H1 (cell line): ENCODE results near the gene FKBP5. TPM values are rescaled to one million over a fixed set of nuclear protein-coding genes. Genes with fewer than 3 reads are reported as not detected.

Experiments used
- CTCF ChIA-PET: fragments of 300-600 bp; sonication (Branson Sonifier 250); formaldehyde crosslinking; loops from one replicate; lab custom pipeline; 2021; ENCODE audit not compliant: partially characterized antibody; lab: Charles Lee
- POLR2A ChIA-PET: fragments of 300-600 bp; sonication (Branson Sonifier 250); formaldehyde crosslinking; loops from one replicate; lab custom pipeline; 2021; ENCODE audit warnings: inconsistent platforms; ENCODE audit not compliant: partially characterized antibody; lab: Charles Lee
- DNase-seq, 2 experiments: peaks; one replicate each; pipeline versions ENCODE4 v3.0.0 to v3.0.0-alpha.2; 2010 to 2022; ENCODE audit warnings: low spot score in 2 of 2, low read depth in 1 of 2, mixed read lengths in 1 of 2
- FAIRE-seq: peaks from 2 replicates; lab custom pipeline; 2011; peaks lifted over from hg19 to GRCh38; lab: Jason Lieb, UNC
- H2AFZ ChIP-seq: 2 replicates; pipeline ENCODE4 v1.8.1; 2012; ENCODE audit warnings: low read length, inconsistent platforms
- H2AK5ac ChIP-seq: 2 replicates; pipeline ENCODE4 v1.6.1; 2013; ENCODE audit warnings: low read depth, low read length
- H2BK120ac ChIP-seq: replicated peaks from 2 replicates; pipeline ENCODE3; 2013; ENCODE audit warnings: low read depth, low read length, inconsistent platforms
- H2BK12ac ChIP-seq: 2 replicates; pipeline ENCODE4 v1.6.1; 2013; ENCODE audit warnings: low read depth, low read length
- H2BK15ac ChIP-seq: 2 replicates; pipeline ENCODE4 v1.6.1; 2013; ENCODE audit warnings: low read length
- H2BK20ac ChIP-seq: 2 replicates; pipeline ENCODE4 v1.6.1; 2013; ENCODE audit warnings: low read length
- H2BK5ac ChIP-seq: 2 replicates; pipeline ENCODE4 v1.6.1; 2013; ENCODE audit warnings: low read depth, low read length
- H3K14ac ChIP-seq: 2 replicates; pipeline ENCODE4 v1.6.1; 2013; ENCODE audit warnings: inconsistent platforms; ENCODE audit not compliant: insufficient read length
- H3K18ac ChIP-seq: 2 replicates; pipeline ENCODE4 v1.6.1; 2013; ENCODE audit warnings: low read length; ENCODE audit errors: extremely low read depth
- H3K23ac ChIP-seq: 2 replicates; pipeline ENCODE4 v1.6.1; 2013; ENCODE audit warnings: inconsistent platforms; ENCODE audit not compliant: insufficient read length
- H3K23me2 ChIP-seq: 2 replicates; pipeline ENCODE4 v1.6.1; 2013; ENCODE audit warnings: low read depth, low read length
- H3K27ac ChIP-seq: 2 replicates; pipeline ENCODE4 v1.6.1; 2011; ENCODE audit warnings: low read depth, low read length, inconsistent platforms
- H3K27me3 ChIP-seq, 4 experiments: replicated peaks in 1 of 4; 1 replicate in 1 of 4; 2 replicates in 3 of 4; pipeline versions ENCODE4 v1.6.1 to v1.8.1; 2011 to 2013; ENCODE audit warnings: low read length in 3 of 4, mild to moderate bottlenecking in 3 of 4, inconsistent platforms in 2 of 4, mixed read lengths in 2 of 4, moderate library complexity in 1 of 4; ENCODE audit not compliant: control insufficient read depth in 3 of 4, insufficient read depth in 3 of 4; ENCODE audit errors: extremely low read depth in 1 of 4
- H3K36me3 ChIP-seq, 4 experiments: 2 replicates each; pipeline versions ENCODE4 v1.6.1 to v1.8.1; 2011 to 2013; ENCODE audit warnings: mild to moderate bottlenecking in 4 of 4, low read length in 3 of 4, moderate library complexity in 2 of 4, control low read depth in 1 of 4, inconsistent platforms in 1 of 4; ENCODE audit not compliant: insufficient read depth in 4 of 4, control insufficient read depth in 2 of 4
- H3K4ac ChIP-seq: replicated peaks from 2 replicates; pipeline ENCODE3; 2013; ENCODE audit warnings: low read length, low read depth, mixed read lengths, inconsistent platforms; ENCODE audit not compliant: insufficient read length
- H3K4me1 ChIP-seq, 4 experiments: replicated peaks in 1 of 4; 1 replicate in 1 of 4; 2 replicates in 3 of 4; pipeline versions ENCODE4 v1.6.1 to v1.8.1; 2011 to 2013; ENCODE audit warnings: low read length in 3 of 4, inconsistent platforms in 2 of 4, mixed read lengths in 1 of 4; ENCODE audit not compliant: insufficient read depth in 4 of 4, control insufficient read depth in 3 of 4
- H3K4me2 ChIP-seq, 2 experiments: 2 replicates each; pipeline versions ENCODE4 v1.6.1 to v1.8.1; 2011 to 2013; ENCODE audit warnings: low read depth in 2 of 2, low read length in 2 of 2, control low read depth in 1 of 2, inconsistent platforms in 1 of 2, mild to moderate bottlenecking in 1 of 2; ENCODE audit not compliant: insufficient read depth in 1 of 2
- H3K4me3 ChIP-seq, 4 experiments: fragments of 200-600, 300-600 bp in 1 of 4; sonication (generic), shearing (Covaris generic), sonication (Bioruptor Twin) in 1 of 4; 2 replicates each; pipeline versions ENCODE4 v1.5.1 to v1.8.1; 2011 to 2016; ENCODE audit warnings: low read length in 4 of 4, low read depth in 3 of 4, control low read depth in 2 of 4, inconsistent platforms in 2 of 4, mild to moderate bottlenecking in 2 of 4, mixed read lengths in 1 of 4, moderate library complexity in 1 of 4; ENCODE audit not compliant: insufficient read depth in 2 of 4; ENCODE audit errors: extremely low read depth in 1 of 4
- H3K56ac ChIP-seq: replicated peaks from 2 replicates; pipeline ENCODE3; 2013; ENCODE audit warnings: low read depth, mild to moderate bottlenecking, mixed read lengths, low read length, inconsistent platforms; ENCODE audit not compliant: insufficient read length
- H3K79me1 ChIP-seq: 2 replicates; pipeline ENCODE4 v1.6.1; 2013; ENCODE audit warnings: low read depth, low read length, control low read depth
- H3K79me2 ChIP-seq, 2 experiments: 2 replicates each; pipeline versions ENCODE4 v1.6.1 to v1.8.1; 2012 to 2013; ENCODE audit warnings: low read length in 2 of 2, mild to moderate bottlenecking in 2 of 2, inconsistent platforms in 1 of 2; ENCODE audit not compliant: insufficient read depth in 2 of 2, control insufficient read depth in 1 of 2
- H3K9ac ChIP-seq, 4 experiments: replicated peaks in 1 of 4; 1 replicate in 1 of 4; 2 replicates in 3 of 4; pipeline versions ENCODE4 v1.6.1 to v1.8.1; 2011 to 2013; ENCODE audit warnings: low read depth in 3 of 4, low read length in 3 of 4, control low read depth in 2 of 4, mild to moderate bottlenecking in 2 of 4, moderate library complexity in 2 of 4, inconsistent platforms in 1 of 4; ENCODE audit errors: extremely low read depth in 1 of 4
- H3K9me3 ChIP-seq, 2 experiments: 2 replicates each; pipeline versions ENCODE4 v1.6.1 to v1.8.1; 2012 to 2013; ENCODE audit warnings: mild to moderate bottlenecking in 2 of 2, moderate library complexity in 2 of 2, control low read depth in 1 of 2, inconsistent platforms in 1 of 2, low read depth in 1 of 2, low read length in 1 of 2, mixed read lengths in 1 of 2; ENCODE audit not compliant: insufficient read depth in 2 of 2
- H4K20me1 ChIP-seq, 2 experiments: replicated peaks in 1 of 2; 2 replicates each; pipeline versions ENCODE3 to v1.8.1; 2011 to 2013; ENCODE audit warnings: inconsistent platforms in 2 of 2, low read length in 2 of 2, mild to moderate bottlenecking in 1 of 2; ENCODE audit not compliant: insufficient read depth in 2 of 2, control insufficient read depth in 1 of 2
- H4K5ac ChIP-seq: 2 replicates; pipeline ENCODE4 v1.6.1; 2013; ENCODE audit warnings: low read length, low read depth, mixed read lengths, inconsistent platforms; ENCODE audit not compliant: insufficient read length
- H4K8ac ChIP-seq: 2 replicates; pipeline ENCODE4 v1.8.0; 2013; ENCODE audit warnings: mild to moderate bottlenecking, moderate library complexity, low read length, inconsistent platforms; ENCODE audit not compliant: insufficient read depth; ENCODE audit errors: extremely low read depth
- H4K91ac ChIP-seq: replicated peaks from 2 replicates; pipeline ENCODE3; 2013; ENCODE audit warnings: low read length, mixed read lengths, inconsistent platforms; ENCODE audit not compliant: insufficient read length
- BRCA1 ChIP-seq: IDR thresholded peaks from 2 replicates; pipeline ENCODE4 v1.6.1; 2012; ENCODE audit warnings: low read depth, low read length, improper control_type of control experiment
- CBX5 ChIP-seq: fragments of 300-800, 300-1000 bp; sonication (generic); IDR thresholded peaks from 2 replicates; pipeline ENCODE4 v1.7.1; 2016; ENCODE audit warnings: antibody characterized with exemption, low read length, low read depth
- CEBPB ChIP-seq: IDR thresholded peaks from 2 replicates; pipeline ENCODE4 v1.6.1; 2012; ENCODE audit warnings: low read depth, low read length
- CREB1 ChIP-seq: IDR thresholded peaks from 2 replicates; pipeline ENCODE4 v1.6.1; 2012; ENCODE audit warnings: inconsistent platforms
- JUN ChIP-seq: IDR thresholded peaks from 2 replicates; pipeline ENCODE4 v1.6.1; 2011; ENCODE audit warnings: low read depth, mild to moderate bottlenecking, improper control_type of control experiment, low read length
- JUND ChIP-seq: IDR thresholded peaks from 2 replicates; pipeline ENCODE4 v1.6.1; 2011; ENCODE audit warnings: mild to moderate bottlenecking, improper control_type of control experiment, low read length
- KDM1A ChIP-seq: fragments of 200-600, 300-600 bp; sonication (generic); IDR thresholded peaks from 2 replicates; pipeline ENCODE4 v1.7.1; 2016; ENCODE audit warnings: mild to moderate bottlenecking, low read length, borderline replicate concordance
- KDM5A ChIP-seq: fragments of 200-600 bp; IDR thresholded peaks from 2 replicates; pipeline ENCODE4 v1.7.1; 2012; ENCODE audit warnings: mild to moderate bottlenecking, low read length, inconsistent platforms, mixed read lengths
- PHF8 ChIP-seq: fragments of 200-600 bp; sonication (generic); conservative IDR thresholded peaks from 2 replicates; pipeline ENCODE4 v1.7.1; 2012; ENCODE audit warnings: low read depth, mild to moderate bottlenecking, inconsistent platforms, low read length, moderate library complexity
- POLR2AphosphoS5 ChIP-seq: IDR thresholded peaks from 2 replicates; pipeline ENCODE4 v1.6.1; 2011; ENCODE audit warnings: low read depth, low read length
- RAD21 ChIP-seq, 2 experiments: IDR thresholded peaks in 1 of 2; conservative IDR thresholded peaks in 1 of 2; 2 replicates each; pipeline ENCODE4 v1.6.1; 2011; ENCODE audit warnings: low read depth in 2 of 2, low read length in 2 of 2, improper control_type of control experiment in 1 of 2, inconsistent platforms in 1 of 2, mild to moderate bottlenecking in 1 of 2, moderate library complexity in 1 of 2
- SP4 ChIP-seq: IDR thresholded peaks from 2 replicates; pipeline ENCODE4 v1.6.1; 2012; ENCODE audit warnings: low read length, inconsistent platforms
- SUZ12 ChIP-seq: fragments of 200-600 bp; sonication (generic); IDR thresholded peaks from 2 replicates; pipeline ENCODE4 v1.6.1; 2012; ENCODE audit warnings: mild to moderate bottlenecking, inconsistent platforms, low read length, moderate library complexity, mixed read lengths
- TAF1 ChIP-seq: IDR thresholded peaks from 2 replicates; pipeline ENCODE4 v1.6.1; 2011; ENCODE audit warnings: mild to moderate bottlenecking, low read depth, low read length
- YY1 ChIP-seq: IDR thresholded peaks from 2 replicates; pipeline ENCODE4 v1.6.1; 2011; ENCODE audit warnings: low read depth, mild to moderate bottlenecking, low read length
- WGBS, 2 experiments: shearing (Covaris generic) in 1 of 2; methylation state at CpG; one replicate each; pipeline versions ENCODE4 v1.1.6 to v1.1.7; 2013 to 2015; ENCODE audit warnings: low lambda C conversion rate in 2 of 2, mixed read lengths in 2 of 2, inconsistent platforms in 1 of 2, low coverage in 1 of 2, missing lambda C conversion rate in 1 of 2; ENCODE audit not compliant: insufficient replicate concordance in 2 of 2, insufficient coverage in 1 of 2, insufficient read length in 1 of 2; ENCODE audit errors: extremely low coverage in 1 of 2, missing lambda C conversion rate in 1 of 2; 5-methylcytosine and 5-hydroxymethylcytosine counted together
- polyA plus RNA-seq, 7 experiments: library from polyadenylated mRNA; depleted of rRNA in 3 of 7; stranded (reverse) in 5 of 7; unstranded in 2 of 7; fragments of >200 nt in 5 of 7; fragments of 200-250 nt in 2 of 7; gene quantifications; 1 replicate in 5 of 7; 2 replicates in 1 of 7; 4 replicates in 1 of 7; pipeline versions ENCODE4 v1.2.1 to v1.2.3, GENCODE V29; 2011 to 2013; ENCODE audit warnings: missing spikeins in 2 of 7, mixed read lengths in 2 of 7
- total RNA-seq: library from RNA; stranded (reverse); fragmentation: NEBNext Ultra II Directional; extraction: Animal tissue kit (Norgen Biotek cat#: 25700); gene quantifications from 2 replicates; pipeline ENCODE4 v1.2.1, GENCODE V29; 2021
- TF ChIP-seq, protein P1 (sequence below): IDR thresholded peaks from 2 replicates; pipeline ENCODE4 v1.6.1; 2012; ENCODE audit warnings: inconsistent platforms

The FKBP5 gene
- total and polyA plus RNA-seq, 2 of the 8 experiments (the other 6 are each of a cell fraction or from before 2014, with no cell fraction given): 14.3 to 40.4 TPM

DNA sequence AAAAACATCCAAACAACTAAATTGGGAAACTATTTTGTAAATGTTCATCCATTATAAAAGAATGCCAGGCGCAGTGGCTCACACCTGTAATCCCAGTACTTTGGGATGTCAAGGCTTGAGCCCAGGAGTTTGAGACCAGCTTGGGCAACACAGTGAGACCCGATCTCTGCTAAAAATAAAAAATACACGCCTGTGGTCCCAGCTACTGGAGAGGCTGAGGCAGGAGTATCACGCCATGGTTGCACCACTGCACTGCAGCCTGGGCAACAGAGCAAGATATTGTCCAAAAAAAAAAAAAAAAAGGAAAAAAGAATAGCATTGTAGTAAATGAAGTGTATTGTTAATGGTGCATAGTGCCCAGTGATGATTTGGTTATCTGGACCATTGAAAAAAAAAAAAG, 38.7 kb downstream of the FKBP5 start:
- no peak overlapping the region for H4K8ac ChIP-seq
- POLR2A ChIA-PET: interaction anchor here (0.8 kb wide), 1 partner anchor 152 kb away, joined by 3 read pairs; no protein-coding TSS in a partner anchor
- H3K79me2 ChIP-seq: peaks cover 0 to 27% of the 10 kb centered on the region in 2 experiments; a peak in 3 of 4 replicates
- no peak overlapping the region for H3K4me3 ChIP-seq
- no peak overlapping the region for H3K4ac ChIP-seq
- H3K18ac ChIP-seq: no peak overlapping the region
- H3K23ac ChIP-seq: no peak overlapping the region
- no peaks in the 10 kb centered on the region for H3K27me3 ChIP-seq
- CTCF ChIA-PET: interaction anchor here (0.7 to 1.6 kb wide), 5 partner anchors 18 to 380 kb away, joined by 4 to 5 read pairs (median 5); no protein-coding TSS in a partner anchor
- no peaks in the 10 kb centered on the region for H3K23me2 ChIP-seq
- peaks cover 0 to 3% (median 0%) of the 10 kb centered on the region in 4 experiments; a peak in 2 of 7 replicates for H3K4me1 ChIP-seq
- H3K4me2 ChIP-seq: no peak overlapping the region
- H2BK12ac ChIP-seq: no peak overlapping the region
- no peak overlapping the region for H3K9ac ChIP-seq
- H3K56ac ChIP-seq: no peak overlapping the region
- DNase-seq (no peak), FAIRE-seq (no peak)
- peaks cover 3% of the 10 kb centered on the region; the same call in 1 of the 2 replicates for H3K79me1 ChIP-seq
- H3K9me3 ChIP-seq: no peaks in the 10 kb centered on the region
- no peak overlapping the region for H3K27ac ChIP-seq
- no peak overlapping the region for H2BK20ac ChIP-seq
- WGBS, 2 experiments: 84% methylated on average over 4 of the region's 4 CpGs; no CpG with 5 or more reads in 1 of the 2 experiments
- H3K14ac ChIP-seq: no peak overlapping the region
- H2AFZ ChIP-seq: no peak overlapping the region
- peaks cover 0 to 1% of the 10 kb centered on the region in 2 experiments for H4K20me1 ChIP-seq
- H3K36me3 ChIP-seq: no peaks in the 10 kb centered on the region
- H2BK15ac ChIP-seq: no peak overlapping the region
- no peak overlapping the region for H4K5ac ChIP-seq
- no peak overlapping the region for H2AK5ac ChIP-seq
- H4K91ac ChIP-seq: no peak overlapping the region
- H2BK120ac ChIP-seq: no peak overlapping the region
- H2BK5ac ChIP-seq: no peak overlapping the region
- no peak for TF ChIP-seq TAF1
- TF ChIP-seq, protein P1, sequence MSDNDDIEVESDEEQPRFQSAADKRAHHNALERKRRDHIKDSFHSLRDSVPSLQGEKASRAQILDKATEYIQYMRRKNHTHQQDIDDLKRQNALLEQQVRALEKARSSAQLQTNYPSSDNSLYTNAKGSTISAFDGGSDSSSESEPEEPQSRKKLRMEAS: no peak
- TF ChIP-seq JUN: no peak
- TF ChIP-seq JUND: no peak
- no peak for TF ChIP-seq KDM5A
- TF ChIP-seq SUZ12: no peak
- no peak for TF ChIP-seq PHF8
- TF ChIP-seq BRCA1: no peak
- TF ChIP-seq CBX5: no peak
- no peak for TF ChIP-seq SP4
- TF ChIP-seq YY1: no peak
- TF ChIP-seq KDM1A: no peak
- no peak for TF ChIP-seq RAD21 (IDR thresholded peaks at IDR 0.05 in 1 of 2, conservative IDR thresholded peaks at IDR 0.05 in 1 of 2; ENCODE audit: low read depth in 2 of 2, low read length in 2 of 2)
- TF ChIP-seq CREB1: no peak
- no peak for TF ChIP-seq CEBPB
- TF ChIP-seq POLR2AphosphoS5: no peak
